ENCODE results near the gene DAP. TPM values are rescaled to one million over a fixed set of nuclear protein-coding genes. Genes with fewer than 3 reads are reported as not detected.

The DAP gene
- total and polyA plus RNA-seq, 2 experiments from 2014 or later = 35.7 to 37.6 TPM

GRCh38 chr5:10760096-10760920 lies 726 bp downstream of the DAP start:
- Mint-ChIP-seq H3K4me1 (peaks cover 27% of the 10 kb centered on the region), H3K36me3 (ENCODE audit: low read depth) (peaks cover 6% of the 10 kb centered on the region; the same call in 2 of the 3 replicates), H3K4me3 (peak overlapping the region; percentile 89), H3K27me3 (ENCODE audit: insufficient read depth, low read depth, poor library complexity) (peaks cover 16% of the 10 kb centered on the region), H3K9me3 (no peaks in the 10 kb centered on the region), H3K27ac (no peak overlapping the region; the same call in 1 of the 2 replicates)
- Histone ChIP-seq H3F3A (replicated peaks; ENCODE audit: low read depth) (0 out of 2 replicates have a peak, but pooled peaks cover 3% of the 10 kb centered on the region), H3K4me3 (peak overlapping the region; percentile 78), H3K4me2 (peak overlapping the region; percentile 97), H3K4me1 (ENCODE audit: insufficient read depth) (peaks cover 19% of the 10 kb centered on the region; the same call in 1 of the 2 replicates), H3K27me3 (ENCODE audit: insufficient read depth) (peaks cover 3% of the 10 kb centered on the region; the same call in 1 of the 2 replicates), H3K27ac (ENCODE audit: low read depth) (no peak overlapping the region), H4K20me1 (replicated peaks; ENCODE audit: insufficient read depth) (peaks cover 9% of the 10 kb centered on the region), H3K9me2 (ENCODE audit: insufficient read depth) (no peaks in the 10 kb centered on the region), H3K36me3 (ENCODE audit: insufficient read depth) (no peaks in the 10 kb centered on the region; the same call in 1 of the 2 replicates), H2AFZ (0 out of 2 replicates have a peak overlapping the region, but pooled peaks have one; percentile 75), H3K79me2 (replicated peaks; ENCODE audit: insufficient read depth) (peaks cover 44% of the 10 kb centered on the region)
- TF ChIP-seq ZNF114 (CRISPR knock-in tag; IDR thresholded peaks at IDR 0.05) = no peak
- TF ChIP-seq CTCF (conservative IDR thresholded peaks at IDR 0.05; ENCODE audit: low read depth in 2 of 2) = no peak
- no peak for TF ChIP-seq POLR2AphosphoS5 (IDR thresholded peaks at IDR 0.05; ENCODE audit: low read depth)
- TF ChIP-seq REST (IDR thresholded peaks at IDR 0.05; ENCODE audit: unreplicated experiment) = no peak
- no peak for TF ChIP-seq ETS1 (IDR thresholded peaks at IDR 0.05)
- no peak for TF ChIP-seq STAT1 (IDR thresholded peaks at IDR 0.05; ENCODE audit: unreplicated experiment)
- no peak for TF ChIP-seq ZNF331 (CRISPR knock-in tag; IDR thresholded peaks at IDR 0.05; ENCODE audit: low read depth)
- no peak for TF ChIP-seq EZH2 (IDR thresholded peaks at IDR 0.05; ENCODE audit: low read depth, unreplicated experiment)
- TF ChIP-seq EZH2phosphoT487 (IDR thresholded peaks at IDR 0.05; ENCODE audit: unreplicated experiment) = no peak
- TF ChIP-seq NANOG (IDR thresholded peaks at IDR 0.05; ENCODE audit: borderline replicate concordance) = no peak
- no peak for TF ChIP-seq JUNB (IDR thresholded peaks at IDR 0.05; ENCODE audit: unreplicated experiment)
- no peak for TF ChIP-seq ZNF462 (CRISPR knock-in tag; IDR thresholded peaks at IDR 0.05)
- no peak for TF ChIP-seq CREB1 (CRISPR knock-in tag; IDR thresholded peaks at IDR 0.05; ENCODE audit: low read depth)
- ATAC-seq = peak; percentile 68
- peak; percentile 67 for DNase-seq (ENCODE audit: low spot score)
